ENCODE measurements around the gene SOX21.
"Not testable (repeated sequence)": the region's sequence is repeated elsewhere in the genome, so short reads cannot be mapped to it uniquely, and the experiment has no call there.

Gene SOX21

DNA sequence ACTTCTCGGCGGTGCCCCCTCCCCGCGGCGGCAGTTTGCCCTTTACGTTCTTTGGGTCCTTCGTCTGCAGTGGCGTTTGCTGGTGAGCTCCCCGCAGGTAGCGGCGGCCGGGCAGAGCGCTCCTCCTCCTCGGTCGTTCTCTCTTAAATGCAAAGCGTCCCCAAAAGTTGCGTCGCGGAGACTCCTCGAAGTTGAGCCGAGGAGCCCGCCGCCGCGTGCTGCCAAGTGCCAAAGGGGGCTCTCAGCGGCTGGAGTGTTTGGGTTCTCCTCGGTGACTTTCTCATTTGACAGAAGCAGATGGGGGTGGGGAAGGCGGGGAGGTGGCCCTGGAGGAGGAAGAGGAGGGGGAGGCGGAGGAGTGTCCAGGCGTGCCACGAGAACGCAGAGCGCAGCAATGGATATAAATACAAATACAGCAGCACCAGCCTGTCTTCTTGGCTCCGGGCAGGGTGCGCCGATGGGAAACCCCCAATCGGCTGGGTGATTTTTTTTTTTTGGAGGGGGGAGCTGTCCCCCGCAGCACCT, at the start of gene SOX21:
TSS of gene SOX21 (minus strand) at position 259 of the 525 bp plus-strand sequence. CDS start 496 bp downstream, outside the sequence.
- no peak for DNase-seq

DNA sequence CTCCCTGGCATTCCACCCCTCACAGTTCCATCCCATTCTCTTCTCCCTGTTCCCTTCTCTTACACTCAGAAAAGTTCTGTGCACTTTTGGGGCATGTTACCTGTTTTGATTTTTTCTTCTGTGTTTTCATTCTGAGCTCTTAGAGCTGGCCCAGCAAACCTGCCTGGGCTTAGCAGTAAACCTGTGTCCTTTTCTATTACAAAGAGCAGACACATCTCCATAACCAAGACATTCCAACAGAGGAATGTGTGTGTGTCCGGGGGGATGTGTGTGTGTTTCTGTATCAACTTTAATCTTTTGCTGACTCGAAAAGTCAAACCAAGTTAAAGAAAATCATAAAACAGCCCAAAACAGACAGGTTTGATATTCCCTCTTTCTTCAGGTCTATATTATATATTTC, 49.1 kb upstream of the SOX21 start:
- no peak for DNase-seq

DNA sequence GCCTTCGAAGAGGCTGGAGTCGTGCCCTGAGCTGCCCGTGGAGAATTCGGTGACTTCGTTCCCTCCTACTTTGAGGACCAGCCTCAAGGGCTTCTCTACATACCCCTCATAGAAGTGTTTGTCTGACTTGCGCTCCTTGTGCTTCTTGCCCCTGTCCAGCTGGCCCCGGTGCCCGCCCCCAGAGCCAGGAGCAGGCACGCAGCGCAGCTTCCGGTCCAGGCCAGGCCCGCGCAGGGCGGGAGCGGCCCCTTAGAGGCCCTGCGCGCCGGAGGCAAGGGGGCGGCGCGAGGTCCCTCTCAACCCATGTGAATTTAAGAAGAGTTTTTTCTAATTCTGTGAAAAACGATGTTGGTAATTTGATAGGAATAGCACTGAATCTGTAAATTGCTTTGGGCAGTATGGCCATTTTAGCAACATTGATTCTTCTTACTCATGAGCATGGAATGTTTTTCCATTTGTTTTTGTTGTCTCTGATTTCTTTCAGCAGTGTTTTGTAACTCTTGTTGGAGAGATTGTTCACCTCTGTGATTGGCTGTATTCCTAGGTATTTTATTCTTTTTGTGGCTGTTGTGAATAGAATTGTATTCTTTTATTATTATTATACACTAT, 46.9 kb upstream of the SOX21 start:
- no peak for DNase-seq

DNA sequence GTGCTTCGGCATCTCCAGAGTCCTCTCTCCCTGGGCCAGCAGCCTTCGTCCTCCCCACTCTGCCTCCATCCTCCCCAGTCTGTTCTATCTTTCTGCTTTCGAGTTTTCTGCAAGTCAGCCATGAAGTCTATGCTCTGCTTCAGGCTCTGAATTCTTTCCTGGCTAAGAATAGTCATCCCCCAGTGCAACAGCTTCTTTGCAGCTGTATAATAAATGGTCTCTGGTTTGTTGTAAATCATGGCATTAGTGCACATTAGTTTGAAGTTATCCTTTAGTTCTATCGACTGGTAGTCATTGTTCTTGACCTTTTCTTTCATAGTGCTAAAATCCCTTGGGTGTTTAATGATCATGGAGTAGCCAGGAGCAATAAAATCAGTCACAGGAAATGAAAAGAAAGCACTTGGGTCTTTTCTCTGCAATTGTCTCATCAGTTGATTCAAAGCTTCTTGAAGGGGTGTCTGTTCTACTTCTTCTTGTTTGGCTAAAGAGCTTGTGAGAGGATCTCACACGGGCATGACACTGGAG, 46.2 kb upstream of the SOX21 start:
- no peak for DNase-seq

DNA sequence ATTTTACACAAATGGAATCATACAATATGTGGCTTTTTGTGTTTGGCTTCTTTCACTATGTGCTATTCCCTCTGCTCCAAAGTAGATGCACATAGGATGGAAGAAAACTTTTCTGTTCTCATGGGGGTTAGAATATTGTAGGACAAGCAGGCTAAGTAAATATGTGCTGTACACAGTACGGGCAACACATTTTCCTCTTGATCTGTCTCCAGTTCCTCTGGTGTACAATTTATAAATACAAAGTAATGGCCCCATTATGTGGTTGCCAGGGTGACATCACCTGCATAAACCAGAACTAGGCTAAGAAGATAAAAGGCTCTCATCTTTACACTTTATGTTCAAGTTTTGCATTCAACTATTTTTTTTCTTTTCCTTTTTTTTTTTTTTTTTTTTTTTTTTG, 41.0 kb upstream of the SOX21 start:
- DNase-seq: no peak

DNA sequence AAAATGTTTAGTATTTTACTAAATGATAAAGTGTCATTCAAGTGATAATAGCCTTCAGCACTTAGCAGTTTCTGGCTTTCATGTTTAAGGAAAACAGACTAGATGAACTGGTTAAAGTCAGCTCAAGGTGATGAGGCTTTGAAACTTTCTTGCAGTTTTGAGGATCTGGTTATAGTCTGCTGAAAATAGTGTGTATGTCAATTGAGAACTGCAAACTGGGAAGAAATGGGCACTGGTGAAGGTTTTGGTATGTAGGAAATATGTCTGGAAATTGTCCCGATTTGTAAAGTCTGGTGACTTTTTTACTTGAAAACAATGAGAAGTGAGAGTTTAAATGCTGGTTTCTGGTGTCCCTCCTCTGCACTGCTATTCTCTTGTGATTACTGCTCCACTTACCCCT, 36.8 kb upstream of the SOX21 start:
- no peak for DNase-seq

DNA sequence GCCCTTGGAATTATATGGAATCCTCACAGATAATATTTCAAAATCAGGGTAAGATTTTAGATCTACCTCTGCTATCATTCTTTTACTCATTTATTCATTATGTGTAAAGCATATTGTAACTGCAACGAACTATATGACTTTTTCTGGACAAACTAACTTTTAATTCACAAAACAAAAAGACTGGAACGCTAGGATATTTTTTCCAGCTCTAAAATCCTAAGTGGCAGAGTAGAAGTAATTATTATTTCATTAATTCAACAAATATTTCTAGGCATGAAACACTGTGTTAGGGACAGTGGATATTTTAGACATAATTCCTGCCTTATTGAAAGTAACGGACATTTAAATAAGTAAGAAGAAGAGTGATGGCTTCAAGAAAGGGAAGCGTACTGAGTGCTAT, 26.9 kb upstream of the SOX21 start:
- DNase-seq: no peak

DNA sequence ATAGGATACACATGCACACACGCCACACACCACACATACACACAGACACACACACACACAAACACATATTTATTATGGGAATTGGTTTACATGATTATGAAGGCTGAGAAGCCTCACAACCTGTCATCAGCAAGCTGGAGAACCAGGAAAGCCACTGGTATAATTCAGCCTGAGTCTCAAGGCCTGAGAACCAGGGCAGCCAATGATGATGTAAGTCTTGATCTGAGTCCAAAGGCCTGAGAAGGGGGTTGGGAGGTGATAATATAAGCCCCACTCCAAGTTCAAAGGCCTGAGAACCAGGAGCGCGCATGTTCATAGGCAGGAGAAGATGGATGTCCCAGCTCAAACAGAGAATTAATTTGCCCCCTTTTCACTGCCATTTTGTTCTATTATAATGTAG, 18.7 kb upstream of the SOX21 start:
- no peak for DNase-seq

DNA sequence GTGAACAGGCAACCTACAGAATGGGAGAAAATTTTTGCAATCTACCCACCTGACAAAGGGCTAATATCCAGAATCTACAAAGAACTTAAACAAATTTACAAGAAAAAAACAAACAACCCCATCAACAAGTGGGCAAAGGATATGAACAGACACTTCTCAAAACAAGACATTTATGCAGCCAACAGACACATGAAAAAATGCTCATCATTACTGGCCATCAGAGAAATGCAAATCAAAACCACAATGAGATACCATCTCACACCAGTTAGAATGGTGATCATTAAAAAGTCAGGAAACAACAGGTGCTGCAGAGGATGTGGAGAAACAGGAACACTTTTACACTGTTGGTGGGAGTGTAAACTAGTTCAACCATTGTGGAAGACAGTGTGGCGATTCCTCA, 17.6 kb upstream of the SOX21 start:
- not testable (repeated sequence) for DNase-seq

DNA sequence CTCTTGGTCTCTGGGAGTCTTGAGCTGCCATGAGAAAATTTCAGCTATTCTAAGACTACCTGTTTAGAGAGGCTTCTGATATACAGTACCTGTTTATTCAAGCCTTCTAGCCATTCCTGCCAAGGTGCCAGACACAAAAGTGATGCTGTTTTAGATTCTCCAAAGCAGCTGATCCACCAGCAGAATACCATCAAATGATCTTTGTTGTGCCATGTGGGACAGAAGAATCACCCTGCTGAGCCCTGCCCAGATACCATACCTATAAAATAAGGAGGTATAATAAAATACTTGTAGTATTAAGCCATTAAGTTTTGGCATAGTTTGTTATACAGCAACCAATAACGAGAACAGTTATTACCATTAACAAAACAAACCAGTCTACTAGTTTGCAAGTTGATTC, 14.1 kb upstream of the SOX21 start:
- DNase-seq: no peak

DNA sequence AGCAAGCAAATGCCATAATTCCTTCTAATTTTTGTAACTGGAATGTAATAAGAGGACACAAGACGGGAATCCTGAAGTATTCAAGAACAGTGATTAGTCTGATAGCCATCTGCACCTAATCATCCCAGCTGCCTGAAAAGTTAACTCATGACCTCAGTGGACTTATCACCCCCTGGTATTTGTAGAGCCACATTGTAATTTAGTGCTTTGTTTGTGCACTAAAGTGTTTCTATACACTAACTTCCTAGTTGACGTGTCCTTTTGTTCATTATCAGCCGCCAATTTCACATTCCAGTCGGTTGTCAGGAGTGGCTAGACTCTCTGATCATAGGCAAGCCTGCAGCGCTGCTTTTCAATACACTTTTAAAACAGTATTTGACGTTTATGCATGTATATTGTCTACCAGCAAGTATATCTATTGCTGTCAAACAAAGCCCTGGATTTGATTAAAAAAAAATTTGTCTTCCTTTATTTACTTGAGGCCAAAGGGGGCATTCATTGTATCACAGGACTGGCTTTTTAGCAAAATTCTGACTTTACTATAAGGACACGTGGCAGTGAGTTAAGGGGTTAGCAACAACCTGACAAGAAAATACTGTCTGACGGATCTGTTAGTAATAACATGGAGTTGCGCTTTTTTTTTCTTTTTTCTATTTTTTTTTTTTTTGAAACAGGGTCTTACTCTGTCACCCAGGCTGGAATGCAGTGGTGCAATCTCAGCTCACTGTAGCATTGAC, 10.4 kb upstream of the SOX21 start:
- no peak for DNase-seq

DNA sequence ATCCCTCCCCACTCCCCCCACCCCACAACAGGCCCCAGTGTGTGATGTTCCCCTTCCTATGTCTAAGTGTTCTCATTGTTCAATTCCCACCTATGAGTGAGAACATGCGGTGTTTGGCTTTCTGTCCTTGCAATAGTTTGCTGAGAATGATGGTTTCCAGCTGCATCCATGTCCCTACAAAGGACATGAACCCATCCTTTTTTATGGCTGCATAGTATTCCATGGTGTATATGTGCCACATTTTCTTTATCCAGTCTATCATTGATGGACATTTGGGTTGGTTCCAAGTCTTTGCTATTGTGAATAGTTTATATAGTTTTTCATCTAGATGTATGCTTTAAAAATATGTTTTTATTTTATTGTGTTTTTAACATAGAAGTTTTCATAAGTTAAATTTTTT, 6.4 kb upstream of the SOX21 start:
- not testable (repeated sequence) for DNase-seq

DNA sequence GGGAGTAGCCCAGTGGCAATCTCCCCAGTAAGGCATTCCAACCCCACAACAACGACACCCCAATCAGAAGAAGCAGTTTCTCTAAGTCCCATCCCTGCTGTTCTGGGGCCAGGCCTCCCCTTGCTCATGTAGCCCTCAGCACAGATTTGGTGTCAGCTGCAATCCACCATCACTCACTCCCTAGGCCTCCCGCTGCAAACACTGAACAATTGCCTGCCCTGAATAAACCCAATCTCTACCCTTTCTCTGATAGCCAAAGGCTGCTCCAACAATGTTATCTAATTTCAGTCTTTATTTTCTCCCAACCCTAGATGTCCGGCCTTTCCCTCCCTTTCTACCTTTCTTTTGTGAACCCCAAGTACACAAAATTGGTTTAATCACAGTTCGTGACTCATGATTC, 5.6 kb upstream of the SOX21 start:
- no peak for DNase-seq

DNA sequence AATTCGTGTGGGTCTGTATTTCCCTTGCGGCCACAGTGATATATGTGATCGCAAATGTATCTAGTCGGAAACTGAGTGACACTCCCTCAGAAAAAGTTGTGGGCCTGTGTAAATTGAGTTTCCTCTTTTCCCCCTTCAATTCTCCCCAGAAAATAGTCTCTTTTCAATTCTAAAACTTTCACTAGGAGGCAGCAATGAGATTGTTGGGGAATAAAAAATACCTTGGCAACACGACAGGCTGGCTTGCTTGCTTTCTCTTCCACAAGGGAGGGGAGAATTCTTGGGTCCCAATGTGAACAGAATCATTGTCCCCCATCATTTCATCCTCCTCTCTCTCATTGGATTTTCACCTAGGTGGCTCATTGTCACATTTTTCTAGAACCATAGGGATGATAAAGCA, 3.7 kb upstream of the SOX21 start:
- DNase-seq: no peak

DNA sequence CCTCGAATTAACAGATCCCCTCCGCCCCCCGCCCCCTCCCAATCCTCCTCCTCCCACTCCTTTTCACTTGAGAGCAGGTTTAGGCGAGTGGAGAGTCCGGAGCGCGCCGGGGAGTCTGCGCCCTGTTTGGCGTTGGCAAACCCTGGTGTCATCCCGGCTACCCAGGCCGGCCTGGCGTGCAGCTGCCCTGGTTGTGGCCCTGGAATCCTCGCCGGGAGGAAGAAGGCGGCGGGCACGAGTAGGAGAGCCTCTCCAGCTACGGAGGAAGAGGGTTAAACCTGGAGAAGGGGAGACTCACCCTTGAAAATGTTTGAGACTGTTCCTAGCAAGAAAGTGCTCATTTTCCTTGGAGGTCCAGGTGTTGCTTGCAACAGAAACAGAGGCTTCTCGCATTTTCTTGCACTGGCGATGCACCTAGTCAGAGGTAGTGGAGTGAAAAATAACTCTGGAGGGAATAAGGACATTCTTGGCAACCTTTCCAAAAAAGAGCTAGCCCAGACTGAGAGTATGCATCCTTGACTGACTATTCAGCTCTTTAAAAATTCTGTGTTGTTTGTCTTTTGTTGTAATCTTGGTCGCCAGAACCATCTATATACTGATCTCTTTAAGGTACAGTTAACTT, 1.3 kb upstream of the SOX21 start:
- DNase-seq: no peak

DNA sequence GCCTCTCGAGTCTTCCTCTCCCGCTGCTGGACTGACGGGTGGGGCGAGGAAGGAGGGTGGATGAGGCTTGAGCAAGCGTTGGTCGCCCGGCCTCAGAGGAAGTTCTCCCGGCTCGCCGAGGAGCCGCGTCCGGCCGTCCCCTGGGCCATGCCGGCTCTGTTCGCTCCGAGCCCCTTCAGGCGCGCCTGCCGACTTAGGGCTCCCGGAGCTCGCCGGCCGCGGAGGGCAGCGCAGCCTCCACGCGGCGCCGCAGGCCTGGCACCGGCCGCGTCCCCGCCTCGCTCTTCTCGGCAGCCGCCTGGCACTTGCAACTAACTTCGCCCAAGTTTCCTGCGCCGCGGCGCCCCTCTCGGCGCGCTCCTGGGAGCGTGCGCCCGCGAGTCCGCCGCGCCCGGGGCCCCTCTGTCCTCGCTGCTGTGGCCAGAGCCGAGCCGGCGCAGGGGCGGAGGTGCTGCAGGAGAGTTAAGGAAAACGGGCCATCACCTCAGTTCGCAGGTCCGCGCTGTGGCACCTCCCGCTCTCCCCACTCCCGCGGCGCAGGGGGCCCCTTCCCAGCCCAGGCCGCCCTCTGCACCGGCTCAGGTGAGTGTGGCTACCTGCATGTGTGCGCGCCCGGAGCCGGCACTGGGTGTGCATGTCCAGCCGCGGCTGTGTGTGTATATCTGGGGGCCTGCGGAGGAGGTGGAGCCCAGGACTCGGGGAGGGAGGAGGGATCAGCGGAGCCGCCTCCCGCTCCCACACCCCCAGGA, 641 bp upstream of the SOX21 start:
- DNase-seq: no peak

DNA sequence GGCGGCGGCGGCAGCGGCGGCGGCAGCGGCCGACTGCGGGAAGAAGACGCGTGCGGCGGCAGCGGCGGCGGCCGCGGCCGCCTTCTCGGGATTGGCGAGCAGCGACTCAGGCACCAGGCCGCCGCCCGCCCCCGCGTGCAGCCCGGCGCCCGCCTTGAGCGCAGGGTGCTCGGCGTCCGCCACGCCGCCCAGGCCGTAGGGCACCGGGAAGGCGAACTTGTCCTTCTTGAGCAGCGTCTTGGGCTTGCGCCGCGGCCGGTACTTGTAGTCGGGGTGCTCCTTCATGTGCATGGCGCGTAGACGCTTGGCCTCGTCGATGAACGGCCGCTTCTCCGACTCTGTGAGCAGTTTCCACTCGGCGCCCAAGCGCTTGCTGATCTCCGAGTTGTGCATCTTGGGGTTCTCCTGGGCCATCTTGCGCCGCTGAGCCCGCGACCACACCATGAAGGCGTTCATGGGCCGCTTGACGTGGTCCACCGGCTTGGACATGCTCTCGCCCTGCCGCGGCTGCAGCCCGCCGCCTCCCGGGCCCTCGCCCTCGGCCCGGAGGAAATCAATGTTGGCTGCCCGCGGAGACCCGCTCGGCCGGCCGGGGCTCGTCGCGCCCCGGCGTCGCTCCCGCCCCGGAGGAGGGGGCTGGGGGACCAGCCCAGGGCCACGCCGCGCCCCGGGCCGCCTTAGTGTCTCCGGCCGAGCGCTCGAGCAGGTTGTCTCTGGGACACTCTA, 621 bp downstream of the SOX21 start:
- DNase-seq: no peak

DNA sequence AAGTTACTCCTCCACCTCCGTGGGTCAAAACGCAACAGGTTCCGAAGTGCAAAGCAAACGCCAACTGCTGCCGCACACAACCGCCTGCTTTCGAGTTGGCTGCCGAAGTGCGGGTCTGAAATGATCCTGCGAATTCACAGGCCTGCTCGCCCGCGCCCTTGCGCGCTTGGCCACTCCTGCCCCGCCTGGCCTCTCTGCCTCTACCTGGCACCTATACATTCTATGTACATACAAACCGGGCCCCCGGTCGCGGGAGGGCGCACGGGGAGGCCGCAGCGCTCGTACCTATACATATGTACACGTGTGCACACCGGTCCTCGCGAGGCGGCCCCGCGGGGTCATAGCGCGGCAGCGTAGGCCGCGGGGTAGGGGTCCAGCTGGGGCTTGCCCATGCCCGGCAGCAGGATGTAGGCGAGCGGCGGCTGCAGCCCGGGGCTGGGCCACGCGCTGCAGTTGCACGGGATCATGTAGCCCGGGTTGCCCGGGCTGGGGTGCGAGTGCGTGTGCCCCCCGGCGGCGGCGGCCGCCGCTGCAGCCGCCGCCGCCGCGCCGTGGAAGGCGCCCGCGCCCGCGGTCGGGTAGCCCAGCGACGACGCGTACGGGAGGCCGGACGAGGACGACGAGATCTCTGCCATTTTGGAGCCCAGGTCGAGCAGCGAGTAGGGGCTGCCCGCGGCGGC, 1.3 kb downstream of the SOX21 start:
- peak; percentile 33 for DNase-seq

DNA sequence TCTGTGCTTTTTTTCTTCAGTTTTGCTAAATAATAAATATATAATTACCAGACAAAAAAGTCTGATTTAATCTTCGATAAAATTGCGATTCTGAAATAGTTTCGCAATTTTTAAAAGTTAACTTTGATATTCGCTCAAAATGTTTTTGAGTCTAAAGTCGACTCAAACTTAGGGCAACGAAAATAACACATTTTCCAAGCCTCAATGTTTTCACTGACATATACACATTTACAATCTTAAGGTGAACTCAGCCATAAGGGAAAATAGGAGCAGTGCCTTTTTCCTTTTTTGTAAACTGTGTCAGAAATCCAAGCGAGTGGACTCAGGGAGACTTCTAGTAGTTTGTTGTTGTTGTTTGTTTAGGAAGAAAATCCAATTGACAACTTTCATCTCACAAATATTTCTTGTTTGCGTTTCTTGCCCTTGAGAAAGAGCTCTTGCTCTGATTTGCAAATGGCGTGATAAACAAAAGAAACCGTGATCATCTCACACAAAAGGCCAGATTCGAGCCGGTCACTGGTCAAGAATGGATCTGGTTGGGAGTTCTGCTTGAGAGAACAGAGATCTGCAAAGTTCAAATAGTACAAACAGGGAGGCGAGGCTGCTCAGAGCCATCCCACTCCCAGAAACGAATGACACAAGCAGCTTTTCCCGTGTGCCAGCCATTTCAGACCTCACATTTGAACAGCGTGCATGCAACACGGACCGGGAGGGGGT, 2.1 kb downstream of the SOX21 start:
- DNase-seq: no peak

DNA sequence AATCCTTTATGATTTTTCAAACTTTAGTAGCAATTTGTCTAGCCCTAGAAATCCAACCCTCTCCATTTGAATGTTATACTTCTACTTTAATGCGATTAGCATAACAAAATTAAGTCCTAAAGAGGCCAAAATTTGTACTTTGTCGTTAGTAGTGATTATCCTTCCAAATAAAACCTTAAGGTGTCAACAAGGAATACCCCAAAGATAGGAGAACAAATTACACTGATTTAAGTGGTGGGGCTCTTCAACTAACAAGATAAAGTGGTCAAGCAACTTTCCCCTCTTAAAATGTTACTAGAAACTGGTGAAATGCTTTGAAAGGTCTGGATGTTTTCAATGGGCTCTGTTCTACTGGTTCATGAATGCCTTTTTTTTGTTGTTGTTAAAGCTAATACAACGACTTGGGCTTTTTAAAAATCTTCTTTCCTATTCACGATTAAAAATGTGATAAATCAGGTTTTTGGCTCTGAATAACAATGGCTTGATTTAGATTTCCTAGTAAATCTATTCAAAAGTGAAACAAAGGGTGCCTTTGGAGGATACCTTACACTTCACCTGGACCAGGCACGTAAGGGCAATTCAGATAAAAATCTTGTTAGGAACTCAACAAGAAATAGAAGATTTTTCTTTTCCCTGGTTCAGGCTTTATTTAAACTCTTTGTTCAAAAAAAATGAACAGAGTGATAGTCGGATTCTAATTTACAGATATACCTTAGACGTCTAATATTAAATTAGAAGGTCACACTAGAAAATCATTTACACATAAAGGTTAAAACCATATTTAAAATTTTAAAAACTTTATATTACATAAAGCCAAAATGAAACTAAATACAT, 3.1 kb downstream of the SOX21 start:
- no peak for DNase-seq

Measured in activated CD4-positive, alpha-beta T cell treated with anti-CD3 and anti-CD28 coated beads, Interleukin-2, amount 50 U/mL, for 16 hours (primary cell).